CD14-positive monocyte (primary cell): ENCODE results near the gene FAM83B. TPM values are rescaled to one million over a fixed set of nuclear protein-coding genes. Genes with fewer than 3 reads are reported as not detected.

Source experiments
- DNase-seq, 3 donors: peaks; one replicate each; pipeline ENCODE4 v3.0.0-alpha.2; 2011 to 2022
- H2AFZ ChIP-seq: 2 replicates; pipeline ENCODE4 v1.6.0; 2012; ENCODE audit warnings: mild to moderate bottlenecking, low read depth, low read length, inconsistent platforms; ENCODE audit not compliant: insufficient read depth, poor library complexity, severe bottlenecking
- H3K27ac ChIP-seq, 2 donors: 1 replicate in 1 of 2; 2 replicates in 1 of 2; pipeline ENCODE4 v1.5.1; 2012 to 2013; ENCODE audit warnings: low read length in 2 of 2, control low read depth in 1 of 2, inconsistent platforms in 1 of 2, low read depth in 1 of 2, mild to moderate bottlenecking in 1 of 2
- H3K27me3 ChIP-seq, 2 donors: one replicate each; pipeline versions ENCODE4 v1.6.0 to v1.6.1; 2011 to 2013; ENCODE audit warnings: low read length in 2 of 2; ENCODE audit not compliant: control insufficient read depth in 2 of 2, insufficient read depth in 2 of 2
- H3K36me3 ChIP-seq, 2 donors: replicated peaks in 1 of 2; 1 replicate in 1 of 2; 2 replicates in 1 of 2; pipeline versions ENCODE4 v1.5.1 to v1.6.1; 2012 to 2013; ENCODE audit warnings: low read length in 2 of 2, control low read depth in 1 of 2, inconsistent platforms in 1 of 2, mild to moderate bottlenecking in 1 of 2; ENCODE audit not compliant: insufficient read depth in 2 of 2, control insufficient read depth in 1 of 2
- H3K4me1 ChIP-seq, 2 donors: 1 replicate in 1 of 2; 2 replicates in 1 of 2; pipeline versions ENCODE4 v1.5.1 to v1.6.1; 2012 to 2013; ENCODE audit warnings: low read length in 2 of 2, control low read depth in 1 of 2, inconsistent platforms in 1 of 2, mild to moderate bottlenecking in 1 of 2, moderate library complexity in 1 of 2; ENCODE audit not compliant: insufficient read depth in 2 of 2, control insufficient read depth in 1 of 2
- H3K4me2 ChIP-seq: replicated peaks from 2 replicates; pipeline ENCODE3; 2012; ENCODE audit warnings: low read length, moderate library complexity, mild to moderate bottlenecking; ENCODE audit not compliant: poor library complexity, severe bottlenecking; ENCODE audit errors: extremely low read depth
- H3K4me3 ChIP-seq, 3 experiments: fragments of 200-600 bp in 1 of 3; sonication (generic) in 1 of 3; replicated peaks in 1 of 3; 1 replicate in 2 of 3; 2 replicates in 1 of 3; pipeline ENCODE4 v1.5.1; 2011 to 2013; ENCODE audit warnings: low read length in 3 of 3, mild to moderate bottlenecking in 3 of 3, control low read depth in 2 of 3, low read depth in 2 of 3, inconsistent platforms in 1 of 3, moderate library complexity in 1 of 3
- H3K79me2 ChIP-seq: 2 replicates; pipeline ENCODE4 v1.6.0; 2012; ENCODE audit warnings: mild to moderate bottlenecking, control low read depth, inconsistent platforms, low read length, moderate library complexity; ENCODE audit not compliant: insufficient read depth
- H3K9ac ChIP-seq: 2 replicates; pipeline ENCODE4 v1.6.0; 2017; ENCODE audit warnings: low read length, mild to moderate bottlenecking; ENCODE audit not compliant: insufficient read depth, poor library complexity, severe bottlenecking
- H3K9me3 ChIP-seq, 2 donors: replicated peaks in 1 of 2; 1 replicate in 1 of 2; 2 replicates in 1 of 2; pipeline versions ENCODE4 v1.5.1 to v1.6.1; 2012 to 2013; ENCODE audit warnings: low read length in 2 of 2, control low read depth in 1 of 2; ENCODE audit not compliant: control insufficient read depth in 1 of 2, insufficient read depth in 1 of 2
- H4K20me1 ChIP-seq: 2 replicates; pipeline ENCODE4 v1.6.0; 2012; ENCODE audit warnings: mild to moderate bottlenecking, low read length, control low read depth, moderate library complexity; ENCODE audit not compliant: insufficient read depth
- H3K27ac Mint-ChIP-seq, 7 donors: one replicate each; pipeline ENCODE4 v1.8.0; 2020; ENCODE audit warnings: mild to moderate bottlenecking in 7 of 7, mixed read lengths in 7 of 7, moderate library complexity in 6 of 7, inconsistent platforms in 2 of 7
- H3K27me3 Mint-ChIP-seq, 3 donors: one replicate each; pipeline ENCODE4 v1.8.0; 2021 to 2022; ENCODE audit warnings: low read depth in 3 of 3, mild to moderate bottlenecking in 3 of 3, mixed read lengths in 3 of 3, moderate library complexity in 3 of 3, inconsistent platforms in 1 of 3
- H3K36me3 Mint-ChIP-seq, 2 donors: one replicate each; pipeline ENCODE4 v1.8.0; 2020; ENCODE audit warnings: mixed read lengths in 2 of 2, inconsistent platforms in 1 of 2, mild to moderate bottlenecking in 1 of 2
- H3K4me1 Mint-ChIP-seq: one replicate; pipeline ENCODE4 v1.8.0; 2020; ENCODE audit warnings: mild to moderate bottlenecking, mixed read lengths
- H3K4me3 Mint-ChIP-seq, 2 donors: one replicate each; pipeline ENCODE4 v1.8.0; 2020; ENCODE audit warnings: mild to moderate bottlenecking in 2 of 2, mixed read lengths in 2 of 2, moderate library complexity in 1 of 2
- H3K9me3 Mint-ChIP-seq, 7 donors: one replicate each; pipeline ENCODE4 v1.8.0; 2020 to 2022; ENCODE audit warnings: mixed read lengths in 7 of 7, mild to moderate bottlenecking in 6 of 7, moderate library complexity in 6 of 7, inconsistent platforms in 2 of 7
- CTCF ChIP-seq: fragments of 200-600 bp; IDR thresholded peaks from one replicate; pipeline ENCODE4 v1.8.0; 2022; ENCODE audit warnings: antibody characterized with exemption, mild to moderate bottlenecking
- WGBS: methylation state at CpG from one replicate; pipeline ENCODE4 v1.1.5; 2013; ENCODE audit warnings: missing lambda C conversion rate; ENCODE audit not compliant: insufficient coverage; 5-methylcytosine and 5-hydroxymethylcytosine counted together
- intact Hi-C, 2 donors: fragments of 100-400 bp; cut with micrococcal nuclease; formaldehyde crosslinking; loops; one replicate each; pipeline versions ENCODE4 v1.15.0 to v1.15.1; 2023
- polyA plus RNA-seq, 3 donors: library from polyadenylated mRNA; depleted of rRNA in 1 of 3; unstranded in 2 of 3; stranded (reverse) in 1 of 3; fragments of 300-500 nt in 2 of 3; fragments of >200 nt in 1 of 3; fragmentation: Illumina TruSeq in 2 of 3; gene quantifications; 1 replicate in 2 of 3; 2 replicates in 1 of 3; pipeline ENCODE4 v1.2.3, GENCODE V29; 2012 to 2021

The FAM83B gene
- polyA plus RNA-seq, 3 donors, result not detected

- Histone ChIP-seq H3K79me2 (no peaks in the 10 kb centered on the region), H3K27me3 (no peaks in the 10 kb centered on the region), H3K4me3 (no peak overlapping the region), H3K9me3 (no peaks in the 10 kb centered on the region), H2AFZ (no peak overlapping the region), H3K4me2 (no peak overlapping the region), H3K4me1 (no peaks in the 10 kb centered on the region), H4K20me1 (no peaks in the 10 kb centered on the region), H3K9ac (no peak overlapping the region), H3K36me3 (no peaks in the 10 kb centered on the region), H3K27ac (no peak overlapping the region)
- no peaks in the 10 kb centered on the region for H3K27me3 Mint-ChIP-seq
- no peak for DNase-seq
- TF ChIP-seq CTCF, result no peak
- intact Hi-C loops, result no loop called here
- H3K9me3 Mint-ChIP-seq, result peaks cover 0 to 7% (median 0%) of the 10 kb centered on the region in 7 donors
- H3K4me3 Mint-ChIP-seq, result no peak overlapping the region
- H3K36me3 Mint-ChIP-seq, result no peaks in the 10 kb centered on the region
- 100% methylated on average over 1 of the region's 1 CpG for WGBS
- no peak overlapping the region for H3K27ac Mint-ChIP-seq
- no peaks in the 10 kb centered on the region for H3K4me1 Mint-ChIP-seq
These were observed 75.3 kb downstream of the FAM83B start for GRCh38 chr6:54921891-54922290.

GRCh38 chr6:54929245-54929909, 82.8 kb downstream of the FAM83B start:
- Histone ChIP-seq H3K4me1 (no peaks in the 10 kb centered on the region), H3K79me2 (no peaks in the 10 kb centered on the region), H3K9ac (no peak overlapping the region), H3K9me3 (peaks cover 8% of the 10 kb centered on the region in 2 donors), H3K27me3 (no peaks in the 10 kb centered on the region), H3K4me2 (no peak overlapping the region), H4K20me1 (no peaks in the 10 kb centered on the region), H3K36me3 (no peaks in the 10 kb centered on the region), H3K4me3 (no peak overlapping the region), H2AFZ (no peak overlapping the region), H3K27ac (no peak overlapping the region)
- no peak for DNase-seq
- WGBS, result no CpG with 5 or more reads among the region's 1 CpG
- H3K27me3 Mint-ChIP-seq, result peaks cover 0 to 2% (median 0%) of the 10 kb centered on the region in 3 donors
- no peaks in the 10 kb centered on the region for H3K36me3 Mint-ChIP-seq
- H3K4me3 Mint-ChIP-seq, result no peak overlapping the region
- no peaks in the 10 kb centered on the region for H3K4me1 Mint-ChIP-seq
- TF ChIP-seq CTCF, result no peak
- intact Hi-C loops, result no loop called here
- no peak overlapping the region for H3K27ac Mint-ChIP-seq
- H3K9me3 Mint-ChIP-seq, result peaks cover 1 to 21% (median 15%) of the 10 kb centered on the region in 7 donors
